Transverse colon (tissue), 3 donors: Measurements from ENCODE around the gene DEDD.

ENCODE experiments used
- CTCF ChIP-seq, 5 experiments: fragments of 200-600 bp in 3 of 5; fragments of 450-650 bp in 2 of 5; sonication (generic) in 3 of 5; IDR thresholded peaks; 1 replicate in 2 of 5; 2 replicates in 3 of 5; pipeline ENCODE4 v1.5.1; 2016 to 2017; ENCODE audit warnings: antibody characterized with exemption in 5 of 5, inconsistent platforms in 3 of 5, mild to moderate bottlenecking in 2 of 5, moderate library complexity in 1 of 5
- POLR2A ChIP-seq: fragments of 450-650 bp; IDR thresholded peaks from one replicate; pipeline ENCODE4 v1.6.1; 2016; ENCODE audit warnings: antibody characterized with exemption, mild to moderate bottlenecking, moderate library complexity

- TF ChIP-seq CTCF (IDR thresholded peaks at IDR 0.05) (no peak), POLR2A (no peak)
These were observed 45.4 kb upstream of the DEDD start for GRCh38 chr1:161177936-161178244.
